Bronchial epithelial cell (primary cell): Measurements from ENCODE around the gene EEF1E1. TPM values are rescaled to one million over a fixed set of nuclear protein-coding genes. Genes with fewer than 3 reads are reported as not detected.
"Not testable (repeated sequence)": the region's sequence is repeated elsewhere in the genome, so short reads cannot be mapped to it uniquely, and the experiment has no call there.

Source experiments
- DNase-seq: peaks from one replicate; pipeline ENCODE4 v3.0.0-alpha.2; 2010; ENCODE audit warnings: low read depth
- FAIRE-seq: peaks from 2 replicates; lab custom pipeline; 2011; peaks lifted over from hg19 to GRCh38; lab: Jason Lieb, UNC
- H3K27me3 ChIP-seq: 2 replicates; pipeline ENCODE4 v1.5.1; 2011; ENCODE audit warnings: low read length; ENCODE audit not compliant: control insufficient read depth, insufficient read depth
- H3K36me3 ChIP-seq: 2 replicates; pipeline ENCODE4 v1.5.1; 2011; ENCODE audit warnings: low read length; ENCODE audit not compliant: control insufficient read depth, insufficient read depth
- H3K4me3 ChIP-seq: 2 replicates; pipeline ENCODE4 v1.5.1; 2011; ENCODE audit warnings: mild to moderate bottlenecking, low read depth, low read length, control low read depth
- total RNA-seq: library from RNA; depleted of rRNA; stranded (reverse); fragments of >200 nt; gene quantifications from 2 replicates; pipeline ENCODE4 v1.2.1, GENCODE V29; 2014
- TF ChIP-seq, protein P1 (sequence below): IDR thresholded peaks from 2 replicates; pipeline ENCODE4 v1.5.1; 2011; ENCODE audit warnings: mild to moderate bottlenecking, moderate library complexity, low read length, control low read depth, inconsistent platforms; ENCODE audit not compliant: insufficient read depth, severe bottlenecking

Gene EEF1E1
- total RNA-seq, 1 donor from 2014 or later, result 120 TPM

DNA sequence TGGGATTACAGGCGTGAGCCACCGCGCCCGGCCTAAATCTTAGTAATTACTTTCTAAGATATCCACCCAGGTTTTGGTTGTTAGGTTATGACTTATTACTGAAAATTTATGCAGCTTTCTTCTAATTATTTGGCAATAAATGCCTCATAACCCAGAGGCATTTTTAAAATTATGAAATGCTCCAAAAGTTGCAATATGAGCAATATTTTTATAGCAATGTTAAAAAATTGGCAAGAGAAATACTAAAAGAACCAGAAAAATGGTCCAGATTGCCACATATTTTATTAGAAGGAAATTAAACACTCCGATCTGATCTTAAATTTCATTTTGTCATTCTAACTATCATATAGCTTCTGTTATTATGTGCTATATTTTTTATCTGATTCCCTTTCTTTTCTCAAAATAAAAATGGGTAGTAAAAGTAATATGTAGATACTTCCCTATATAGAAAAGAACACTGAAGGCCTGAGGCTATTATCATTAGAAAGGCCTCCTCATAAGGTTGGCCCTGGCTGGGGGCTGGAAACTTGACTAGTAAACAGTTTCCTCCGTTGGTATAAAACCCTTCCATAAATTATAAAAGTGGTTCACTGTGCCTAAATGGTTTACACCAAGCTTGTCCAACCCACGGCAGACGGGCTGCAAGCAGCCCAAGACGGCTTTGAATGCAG, 60.3 kb downstream of the EEF1E1 start:
- FAIRE-seq (no peak), DNase-seq (no peak)
- H3K36me3 ChIP-seq, result no peaks in the 10 kb centered on the region
- H3K27me3 ChIP-seq, result no peaks in the 10 kb centered on the region
- TF ChIP-seq, protein P1, sequence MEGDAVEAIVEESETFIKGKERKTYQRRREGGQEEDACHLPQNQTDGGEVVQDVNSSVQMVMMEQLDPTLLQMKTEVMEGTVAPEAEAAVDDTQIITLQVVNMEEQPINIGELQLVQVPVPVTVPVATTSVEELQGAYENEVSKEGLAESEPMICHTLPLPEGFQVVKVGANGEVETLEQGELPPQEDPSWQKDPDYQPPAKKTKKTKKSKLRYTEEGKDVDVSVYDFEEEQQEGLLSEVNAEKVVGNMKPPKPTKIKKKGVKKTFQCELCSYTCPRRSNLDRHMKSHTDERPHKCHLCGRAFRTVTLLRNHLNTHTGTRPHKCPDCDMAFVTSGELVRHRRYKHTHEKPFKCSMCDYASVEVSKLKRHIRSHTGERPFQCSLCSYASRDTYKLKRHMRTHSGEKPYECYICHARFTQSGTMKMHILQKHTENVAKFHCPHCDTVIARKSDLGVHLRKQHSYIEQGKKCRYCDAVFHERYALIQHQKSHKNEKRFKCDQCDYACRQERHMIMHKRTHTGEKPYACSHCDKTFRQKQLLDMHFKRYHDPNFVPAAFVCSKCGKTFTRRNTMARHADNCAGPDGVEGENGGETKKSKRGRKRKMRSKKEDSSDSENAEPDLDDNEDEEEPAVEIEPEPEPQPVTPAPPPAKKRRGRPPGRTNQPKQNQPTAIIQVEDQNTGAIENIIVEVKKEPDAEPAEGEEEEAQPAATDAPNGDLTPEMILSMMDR, result no peak
- no peak overlapping the region for H3K4me3 ChIP-seq

- not testable (repeated sequence) for DNase-seq, H3K27me3 ChIP-seq, H3K36me3 ChIP-seq, FAIRE-seq, H3K4me3 ChIP-seq
Observed at GRCh38 chr6:8034107-8034506, 68.2 kb downstream of the EEF1E1 start.

DNA sequence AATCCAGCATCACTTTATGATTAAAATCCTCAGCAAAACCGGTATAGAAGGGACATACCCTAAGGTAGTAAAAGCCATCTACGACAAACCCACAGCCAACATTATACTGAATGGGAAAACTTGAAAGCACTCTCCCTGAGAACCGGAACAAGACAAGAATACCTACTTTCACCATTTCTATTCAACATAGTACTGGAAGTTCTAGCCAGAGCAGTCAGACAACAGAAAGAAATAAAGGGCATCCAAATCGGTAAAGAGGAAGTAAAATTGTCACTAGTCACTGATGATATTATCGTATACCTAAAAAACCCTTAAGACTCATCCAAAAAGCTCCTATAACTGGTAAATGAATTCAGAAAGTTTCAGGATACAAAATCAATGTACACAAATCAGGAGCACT, 71.4 kb downstream of the EEF1E1 start:
- no peaks in the 10 kb centered on the region for H3K36me3 ChIP-seq
- TF ChIP-seq, protein P1, result no peak
- FAIRE-seq (no peak), DNase-seq (no peak)
- H3K4me3 ChIP-seq, result no peak overlapping the region
- H3K27me3 ChIP-seq, result no peaks in the 10 kb centered on the region

Other genes starting within 250 kb of the EEF1E1 start
- gene TXNDC5, start 191.8 kb downstream of the EEF1E1 start, total RNA-seq, result 297 and 360 TPM in 2 replicates
- gene BLOC1S5, start 38.2 kb downstream of the EEF1E1 start, total RNA-seq, result 9.7 and 15.7 TPM in 2 replicates